H9 (cell line): ENCODE measurements around the gene TMA16. TPM values are rescaled to one million over a fixed set of nuclear protein-coding genes. Genes with fewer than 3 reads are reported as not detected.

ENCODE experiments used
- DNase-seq: peaks from one replicate; pipeline ENCODE4 v3.0.0-alpha.2; 2017
- H2AFZ ChIP-seq: one replicate; pipeline ENCODE4 v1.6.1; 2013; ENCODE audit warnings: mild to moderate bottlenecking, low read length, control low read depth, moderate library complexity
- H2AK5ac ChIP-seq: 2 replicates; pipeline ENCODE4 v1.6.1; 2013; ENCODE audit warnings: low read length, control low read depth, mixed read lengths; ENCODE audit not compliant: insufficient read length
- H2BK120ac ChIP-seq: one replicate; pipeline ENCODE4 v1.6.1; 2013; ENCODE audit warnings: low read depth, mild to moderate bottlenecking, low read length, control low read depth, inconsistent platforms; ENCODE audit not compliant: poor library complexity, severe bottlenecking
- H2BK12ac ChIP-seq: 2 replicates; pipeline ENCODE4 v1.6.1; 2013; ENCODE audit warnings: low read length, control low read depth, mixed read lengths, low read depth; ENCODE audit not compliant: insufficient read length
- H2BK15ac ChIP-seq: 2 replicates; pipeline ENCODE4 v1.6.1; 2013; ENCODE audit warnings: low read depth, low read length, control low read depth
- H2BK20ac ChIP-seq: one replicate; pipeline ENCODE4 v1.6.1; 2013; ENCODE audit warnings: low read depth, mild to moderate bottlenecking, low read length, control low read depth, inconsistent platforms; ENCODE audit not compliant: poor library complexity, severe bottlenecking
- H2BK5ac ChIP-seq: 2 replicates; pipeline ENCODE4 v1.6.1; 2013; ENCODE audit warnings: low read length, control low read depth, mixed read lengths; ENCODE audit not compliant: insufficient read length
- H3K14ac ChIP-seq: 2 replicates; pipeline ENCODE4 v1.6.1; 2013; ENCODE audit warnings: low read length, control low read depth; ENCODE audit not compliant: insufficient read depth
- H3K18ac ChIP-seq: 2 replicates; pipeline ENCODE4 v1.6.1; 2013; ENCODE audit warnings: low read depth, mild to moderate bottlenecking, mixed read lengths, low read length, control low read depth; ENCODE audit not compliant: insufficient read length
- H3K23ac ChIP-seq: 2 replicates; pipeline ENCODE4 v1.6.1; 2013; ENCODE audit warnings: low read length, control low read depth, mixed read lengths, low read depth; ENCODE audit not compliant: insufficient read length
- H3K23me2 ChIP-seq: 2 replicates; pipeline ENCODE4 v1.6.1; 2013; ENCODE audit warnings: low read depth, mild to moderate bottlenecking, mixed read lengths, low read length, control low read depth; ENCODE audit not compliant: insufficient read length, poor library complexity, severe bottlenecking
- H3K27ac ChIP-seq: 2 replicates; pipeline ENCODE4 v1.5.1; 2013; ENCODE audit warnings: low read length, control low read depth, mixed read lengths, low read depth; ENCODE audit not compliant: insufficient read length
- H3K27me3 ChIP-seq: 2 replicates; pipeline ENCODE4 v1.6.1; 2013; ENCODE audit warnings: low read length, control low read depth, inconsistent platforms; ENCODE audit not compliant: insufficient read depth
- H3K4ac ChIP-seq: 2 replicates; pipeline ENCODE4 v1.6.1; 2013; ENCODE audit warnings: low read depth, mild to moderate bottlenecking, control low read depth, inconsistent platforms, low read length, moderate library complexity
- H3K4me1 ChIP-seq: 2 replicates; pipeline ENCODE4 v1.6.1; 2013; ENCODE audit warnings: low read length, control low read depth, inconsistent platforms; ENCODE audit not compliant: insufficient read depth
- H3K4me2 ChIP-seq: 2 replicates; pipeline ENCODE4 v1.6.1; 2013; ENCODE audit warnings: low read length, control low read depth, mixed read lengths; ENCODE audit not compliant: insufficient read length, insufficient read depth
- H3K56ac ChIP-seq: 2 replicates; pipeline ENCODE4 v1.6.1; 2013; ENCODE audit warnings: low read depth, mild to moderate bottlenecking, mixed read lengths, low read length, control low read depth; ENCODE audit not compliant: insufficient read length
- H3K79me1 ChIP-seq: 2 replicates; pipeline ENCODE4 v1.6.1; 2013; ENCODE audit warnings: low read depth, mild to moderate bottlenecking, moderate library complexity, low read length, control low read depth, inconsistent platforms; ENCODE audit not compliant: insufficient read depth, poor library complexity, severe bottlenecking
- H3K79me2 ChIP-seq: 2 replicates; pipeline ENCODE4 v1.6.1; 2013; ENCODE audit warnings: low read length, control low read depth, inconsistent platforms; ENCODE audit not compliant: insufficient read depth
- H3K9ac ChIP-seq: 2 replicates; pipeline ENCODE4 v1.6.1; 2013; ENCODE audit warnings: low read length, control low read depth, mixed read lengths; ENCODE audit not compliant: insufficient read length; ENCODE audit errors: extremely low read depth
- H3K9me3 ChIP-seq: one replicate; pipeline ENCODE4 v1.6.1; 2013; ENCODE audit warnings: low read depth, low read length, inconsistent platforms; ENCODE audit not compliant: control insufficient read depth
- H3T11ph ChIP-seq: one replicate; pipeline ENCODE4 v1.6.1; 2013; ENCODE audit warnings: mild to moderate bottlenecking, low read length, control low read depth, inconsistent platforms
- H4K20me1 ChIP-seq: one replicate; pipeline ENCODE4 v1.6.1; 2013; ENCODE audit not compliant: control insufficient read depth, insufficient read length, insufficient read depth
- H4K5ac ChIP-seq: 2 replicates; pipeline ENCODE4 v1.6.1; 2013; ENCODE audit warnings: low read depth, mild to moderate bottlenecking, mixed read lengths, low read length, control low read depth; ENCODE audit not compliant: insufficient read length
- H4K8ac ChIP-seq: replicated peaks from 2 replicates; pipeline ENCODE4 v1.6.1; 2013; ENCODE audit warnings: low read length, control low read depth, mixed read lengths, low read depth; ENCODE audit not compliant: insufficient read length
- H4K91ac ChIP-seq: 2 replicates; pipeline ENCODE4 v1.6.1; 2013; ENCODE audit warnings: low read depth, mild to moderate bottlenecking, moderate library complexity, mixed read lengths, low read length, control low read depth; ENCODE audit not compliant: insufficient read length
- H3K27ac Mint-ChIP-seq, 3 experiments: 2 replicates in 2 of 3; 3 replicates in 1 of 3; pipeline ENCODE4 v1.8.0; 2020 to 2021; ENCODE audit warnings: mixed read lengths in 3 of 3, mild to moderate bottlenecking in 1 of 3, moderate library complexity in 1 of 3
- H3K27me3 Mint-ChIP-seq: 2 replicates; pipeline ENCODE4 v1.8.0; 2021; ENCODE audit warnings: low read depth, mild to moderate bottlenecking, moderate library complexity, mixed read lengths
- H3K36me3 Mint-ChIP-seq, 3 experiments: 2 replicates in 2 of 3; 3 replicates in 1 of 3; pipeline ENCODE4 v1.8.0; 2020 to 2021; ENCODE audit warnings: low read depth in 3 of 3, mixed read lengths in 3 of 3; ENCODE audit not compliant: insufficient read depth in 1 of 3
- H3K4me1 Mint-ChIP-seq, 2 experiments: 2 replicates each; pipeline ENCODE4 v1.8.0; 2020; ENCODE audit warnings: mixed read lengths in 2 of 2
- H3K4me3 Mint-ChIP-seq, 2 experiments: 2 replicates in 1 of 2; 3 replicates in 1 of 2; pipeline ENCODE4 v1.8.0; 2020 to 2021; ENCODE audit warnings: mild to moderate bottlenecking in 2 of 2, mixed read lengths in 2 of 2, moderate library complexity in 1 of 2
- H3K9me3 Mint-ChIP-seq, 2 experiments: 2 replicates in 1 of 2; 3 replicates in 1 of 2; pipeline ENCODE4 v1.8.0; 2020; ENCODE audit warnings: mild to moderate bottlenecking in 2 of 2, mixed read lengths in 2 of 2, moderate library complexity in 1 of 2
- CTCF ChIP-seq: fragments of 200-600 bp; sonication (generic); conservative IDR thresholded peaks from 3 replicates; pipeline ENCODE4 v1.8.0; 2021; ENCODE audit warnings: antibody characterized with exemption, mild to moderate bottlenecking
- WGBS: extraction: QIAGEN DNeasy Blood & Tissue Kit; methylation state at CpG from one replicate; pipeline ENCODE4 v1.1.7; 2013; ENCODE audit warnings: missing lambda C conversion rate, low lambda C conversion rate, mixed read lengths; ENCODE audit not compliant: insufficient read length; ENCODE audit errors: extremely low coverage; 5-methylcytosine and 5-hydroxymethylcytosine counted together
- total RNA-seq: library from RNA; stranded (reverse); gene quantifications from 2 replicates; pipeline ENCODE4 v1.2.1, GENCODE V29; 2021

Gene TMA16
- total RNA-seq, 1 experiment from 2014 or later: 61.3 TPM

GRCh38 chr4:163474027-163474426 is 20.5 kb upstream of the TMA16 start:
- no peak overlapping the region for H4K5ac ChIP-seq
- H3K4me3 Mint-ChIP-seq: no peak overlapping the region
- no peak overlapping the region for H2BK20ac ChIP-seq
- no peaks in the 10 kb centered on the region; the same call in none of the 2 replicates for H3K27me3 Mint-ChIP-seq
- H4K8ac ChIP-seq: no peak overlapping the region
- no peaks in the 10 kb centered on the region for H3K27me3 ChIP-seq
- no peak overlapping the region for H3K23ac ChIP-seq
- no peak overlapping the region for H2AK5ac ChIP-seq
- no peaks in the 10 kb centered on the region for H4K20me1 ChIP-seq
- H3K9ac ChIP-seq: no peak overlapping the region
- WGBS: no CpG with 5 or more reads among the region's 3 CpGs
- no peak overlapping the region for H3K4me2 ChIP-seq
- H3K36me3 Mint-ChIP-seq: no peaks in the 10 kb centered on the region
- H3K27ac Mint-ChIP-seq: no peak overlapping the region
- H2AFZ ChIP-seq: no peak overlapping the region
- H3K14ac ChIP-seq: no peak overlapping the region
- H2BK120ac ChIP-seq: no peak overlapping the region
- DNase-seq: no peak
- H3K56ac ChIP-seq: no peak overlapping the region
- H3K4me1 Mint-ChIP-seq: no peaks in the 10 kb centered on the region
- no peak overlapping the region for H4K91ac ChIP-seq
- no peak overlapping the region for H3K18ac ChIP-seq
- no peaks in the 10 kb centered on the region for H3K79me2 ChIP-seq
- TF ChIP-seq CTCF: no peak
- H3K27ac ChIP-seq: no peak overlapping the region
- H3K4ac ChIP-seq: no peak overlapping the region
- H2BK12ac ChIP-seq: no peak overlapping the region
- H2BK5ac ChIP-seq: no peak overlapping the region
- no peaks in the 10 kb centered on the region for H3K4me1 ChIP-seq
- H3K23me2 ChIP-seq: no peaks in the 10 kb centered on the region
- no peaks in the 10 kb centered on the region for H3K9me3 Mint-ChIP-seq
- no peaks in the 10 kb centered on the region for H3K79me1 ChIP-seq
- no peak overlapping the region for H2BK15ac ChIP-seq
- no peaks in the 10 kb centered on the region for H3K9me3 ChIP-seq
- no peak overlapping the region for H3T11ph ChIP-seq
